ENCODE measurements around the gene GRIK4.

Gene GRIK4

DNA sequence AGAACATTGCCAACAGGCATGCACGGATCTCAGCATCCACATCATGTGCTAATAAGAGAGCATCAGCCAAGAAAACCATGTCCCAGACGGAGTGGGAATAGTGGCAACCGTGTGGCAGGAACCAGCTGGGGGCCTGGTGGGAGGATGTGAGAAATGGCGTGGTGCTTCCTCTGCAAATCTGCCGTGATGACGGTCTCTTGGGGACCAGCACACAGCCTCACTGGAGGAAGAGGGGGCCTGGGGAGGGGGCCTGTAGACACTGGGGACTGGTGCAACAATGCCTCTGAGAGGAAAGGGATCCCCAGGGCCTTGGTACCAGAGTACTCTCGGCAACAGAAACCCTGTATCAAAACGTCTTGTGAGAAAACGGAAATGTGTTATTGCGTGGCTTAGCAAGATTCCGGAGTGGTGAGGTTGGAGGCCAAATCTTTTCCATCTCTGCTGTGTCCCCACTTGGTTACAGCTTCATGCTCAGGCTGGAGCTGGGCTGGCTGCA lies 358.0 kb downstream of the GRIK4 start:
- no peak overlapping the region for H2AFZ ChIP-seq (ENCODE audit: low read length)
- no peaks in the 10 kb centered on the region for H3K27me3 ChIP-seq (ENCODE audit: insufficient read depth, low read length, poor library complexity, severe bottlenecking)
- H3K9me3 ChIP-seq (ENCODE audit: insufficient read depth, low read depth, low read length), result no peaks in the 10 kb centered on the region
- TF ChIP-seq, protein P1, sequence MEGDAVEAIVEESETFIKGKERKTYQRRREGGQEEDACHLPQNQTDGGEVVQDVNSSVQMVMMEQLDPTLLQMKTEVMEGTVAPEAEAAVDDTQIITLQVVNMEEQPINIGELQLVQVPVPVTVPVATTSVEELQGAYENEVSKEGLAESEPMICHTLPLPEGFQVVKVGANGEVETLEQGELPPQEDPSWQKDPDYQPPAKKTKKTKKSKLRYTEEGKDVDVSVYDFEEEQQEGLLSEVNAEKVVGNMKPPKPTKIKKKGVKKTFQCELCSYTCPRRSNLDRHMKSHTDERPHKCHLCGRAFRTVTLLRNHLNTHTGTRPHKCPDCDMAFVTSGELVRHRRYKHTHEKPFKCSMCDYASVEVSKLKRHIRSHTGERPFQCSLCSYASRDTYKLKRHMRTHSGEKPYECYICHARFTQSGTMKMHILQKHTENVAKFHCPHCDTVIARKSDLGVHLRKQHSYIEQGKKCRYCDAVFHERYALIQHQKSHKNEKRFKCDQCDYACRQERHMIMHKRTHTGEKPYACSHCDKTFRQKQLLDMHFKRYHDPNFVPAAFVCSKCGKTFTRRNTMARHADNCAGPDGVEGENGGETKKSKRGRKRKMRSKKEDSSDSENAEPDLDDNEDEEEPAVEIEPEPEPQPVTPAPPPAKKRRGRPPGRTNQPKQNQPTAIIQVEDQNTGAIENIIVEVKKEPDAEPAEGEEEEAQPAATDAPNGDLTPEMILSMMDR (conservative IDR thresholded peaks at IDR 0.05; ENCODE audit: low read length), result no peak
- TF ChIP-seq EZH2phosphoT487 (IDR thresholded peaks at IDR 0.05; ENCODE audit: borderline replicate concordance), result no peak
- H3K79me2 ChIP-seq (ENCODE audit: insufficient read depth, low read length), result no peaks in the 10 kb centered on the region
- H3K4me2 ChIP-seq (ENCODE audit: low read depth, low read length, poor library complexity, severe bottlenecking), result no peak overlapping the region
- no peaks in the 10 kb centered on the region for H3K4me1 ChIP-seq (ENCODE audit: insufficient read depth, low read length, poor library complexity, severe bottlenecking)
- no peak overlapping the region for H3K9ac ChIP-seq (ENCODE audit: low read depth, low read length, poor library complexity, severe bottlenecking)
- H4K20me1 ChIP-seq (ENCODE audit: insufficient read depth, low read length, poor library complexity, severe bottlenecking), result no peaks in the 10 kb centered on the region
- no peak overlapping the region for H3K4me3 ChIP-seq (ENCODE audit: low read length, poor library complexity, severe bottlenecking)
- no peaks in the 10 kb centered on the region for H3F3A ChIP-seq (ENCODE audit: low read depth)
- no peaks in the 10 kb centered on the region for H3K36me3 ChIP-seq (ENCODE audit: insufficient read depth, low read length)
- no peaks in the 10 kb centered on the region for H3K9me2 ChIP-seq (replicated peaks; ENCODE audit: low read depth, low read length)

DNA sequence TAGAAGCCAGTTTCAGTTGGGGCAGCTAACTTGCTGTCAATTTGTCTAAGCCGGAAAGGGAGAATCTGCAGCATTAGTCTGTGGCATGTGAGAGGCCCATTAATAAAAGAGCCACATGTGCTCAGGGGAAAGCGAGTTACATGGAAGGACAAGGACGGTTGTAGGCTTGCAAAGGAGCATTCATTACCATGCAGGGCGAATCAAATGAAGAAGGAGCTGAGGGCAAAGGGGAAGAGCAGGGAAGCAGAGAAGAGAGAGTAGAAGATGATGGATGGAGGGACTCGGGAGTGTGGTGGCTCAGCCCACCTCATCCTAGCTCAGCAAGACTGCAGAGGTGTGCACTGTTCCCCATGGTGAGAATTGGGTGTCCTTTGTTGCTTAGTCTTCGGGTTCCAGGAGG lies 359.6 kb downstream of the GRIK4 start:
- no peak overlapping the region for H2AFZ ChIP-seq (ENCODE audit: low read length)
- H3K9ac ChIP-seq (ENCODE audit: low read depth, low read length, poor library complexity, severe bottlenecking), result no peak overlapping the region
- no peak overlapping the region for H3K4me2 ChIP-seq (ENCODE audit: low read depth, low read length, poor library complexity, severe bottlenecking)
- no peaks in the 10 kb centered on the region for H3K36me3 ChIP-seq (ENCODE audit: insufficient read depth, low read length)
- H3F3A ChIP-seq (ENCODE audit: low read depth), result no peaks in the 10 kb centered on the region
- no peaks in the 10 kb centered on the region for H3K9me2 ChIP-seq (replicated peaks; ENCODE audit: low read depth, low read length)
- no peak overlapping the region for H3K4me3 ChIP-seq (ENCODE audit: low read length, poor library complexity, severe bottlenecking)
- no peaks in the 10 kb centered on the region for H3K79me2 ChIP-seq (ENCODE audit: insufficient read depth, low read length)
- no peaks in the 10 kb centered on the region for H3K4me1 ChIP-seq (ENCODE audit: insufficient read depth, low read length, poor library complexity, severe bottlenecking)
- TF ChIP-seq, protein P1 (conservative IDR thresholded peaks at IDR 0.05; ENCODE audit: low read length), result no peak
- no peak for TF ChIP-seq EZH2phosphoT487 (IDR thresholded peaks at IDR 0.05; ENCODE audit: borderline replicate concordance)
- no peaks in the 10 kb centered on the region for H4K20me1 ChIP-seq (ENCODE audit: insufficient read depth, low read length, poor library complexity, severe bottlenecking)
- no peaks in the 10 kb centered on the region for H3K27me3 ChIP-seq (ENCODE audit: insufficient read depth, low read length, poor library complexity, severe bottlenecking)
- H3K9me3 ChIP-seq (ENCODE audit: insufficient read depth, low read depth, low read length), result no peaks in the 10 kb centered on the region

DNA sequence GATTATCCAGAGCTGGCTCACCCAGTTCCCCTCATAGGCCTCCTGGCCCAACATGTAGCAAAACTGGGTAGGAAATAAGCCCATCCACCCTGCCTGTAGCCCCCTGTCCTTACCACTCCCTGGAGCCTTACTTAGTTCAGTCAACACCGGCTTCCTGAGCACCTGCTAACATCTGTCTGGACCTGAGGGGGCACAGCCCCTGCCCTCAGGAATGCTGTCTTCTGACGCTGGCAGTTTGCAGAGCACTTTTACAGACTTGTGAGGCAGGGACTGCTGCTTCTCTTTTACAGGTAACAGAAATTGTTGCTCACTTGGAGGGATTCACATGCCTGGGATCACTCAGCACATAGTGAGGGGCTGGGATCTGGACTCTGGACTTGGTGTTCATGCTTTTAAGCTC lies 360.4 kb downstream of the GRIK4 start:
- H3K79me2 ChIP-seq (ENCODE audit: insufficient read depth, low read length), result no peaks in the 10 kb centered on the region
- no peaks in the 10 kb centered on the region for H3K27me3 ChIP-seq (ENCODE audit: insufficient read depth, low read length, poor library complexity, severe bottlenecking)
- H3K9ac ChIP-seq (ENCODE audit: low read depth, low read length, poor library complexity, severe bottlenecking), result no peak overlapping the region
- TF ChIP-seq, protein P1 (conservative IDR thresholded peaks at IDR 0.05; ENCODE audit: low read length), result no peak
- no peak for TF ChIP-seq EZH2phosphoT487 (IDR thresholded peaks at IDR 0.05; ENCODE audit: borderline replicate concordance)
- H3K9me2 ChIP-seq (replicated peaks; ENCODE audit: low read depth, low read length), result no peaks in the 10 kb centered on the region
- H3K4me2 ChIP-seq (ENCODE audit: low read depth, low read length, poor library complexity, severe bottlenecking), result no peak overlapping the region
- H3F3A ChIP-seq (ENCODE audit: low read depth), result no peaks in the 10 kb centered on the region
- no peaks in the 10 kb centered on the region for H4K20me1 ChIP-seq (ENCODE audit: insufficient read depth, low read length, poor library complexity, severe bottlenecking)
- H2AFZ ChIP-seq (ENCODE audit: low read length), result no peak overlapping the region
- no peaks in the 10 kb centered on the region for H3K4me1 ChIP-seq (ENCODE audit: insufficient read depth, low read length, poor library complexity, severe bottlenecking)
- H3K36me3 ChIP-seq (ENCODE audit: insufficient read depth, low read length), result no peaks in the 10 kb centered on the region
- no peaks in the 10 kb centered on the region for H3K9me3 ChIP-seq (ENCODE audit: insufficient read depth, low read depth, low read length)
- no peak overlapping the region for H3K4me3 ChIP-seq (ENCODE audit: low read length, poor library complexity, severe bottlenecking)
